Hepatic stellate cell (primary cell): ENCODE measurements around the gene PTPRN2.

ENCODE experiments used
- DNase-seq: peaks from one replicate; pipeline ENCODE4 v3.0.0; 2011; ENCODE audit warnings: low spot score

The PTPRN2 gene

GRCh38 chr7:158137516-158138328, 449.9 kb downstream of the PTPRN2 start:
- no peak for DNase-seq

- DNase-seq: no peak
Measured at GRCh38 chr7:158135931-158136330, 451.7 kb downstream of the PTPRN2 start.

- no peak for DNase-seq
Measured at GRCh38 chr7:158134824-158135223, 452.8 kb downstream of the PTPRN2 start.

GRCh38 chr7:158133515-158134271, 453.9 kb downstream of the PTPRN2 start:
- DNase-seq: no peak

GRCh38 chr7:158133057-158133456, 454.6 kb downstream of the PTPRN2 start:
- DNase-seq: no peak

- no peak for DNase-seq
Measured at GRCh38 chr7:158130023-158130409, 457.6 kb downstream of the PTPRN2 start.

GRCh38 chr7:158129037-158130022, 458.3 kb downstream of the PTPRN2 start:
- no peak for DNase-seq

GRCh38 chr7:158128572-158128971, 459.1 kb downstream of the PTPRN2 start:
- DNase-seq: no peak

GRCh38 chr7:158127241-158127640, 460.4 kb downstream of the PTPRN2 start:
- no peak for DNase-seq

- DNase-seq: no peak
Measured at GRCh38 chr7:158126661-158127060, 461.0 kb downstream of the PTPRN2 start.

GRCh38 chr7:158125721-158126120, 461.9 kb downstream of the PTPRN2 start:
- no peak for DNase-seq

- DNase-seq: no peak
Measured at GRCh38 chr7:158125091-158125490, 462.5 kb downstream of the PTPRN2 start.

GRCh38 chr7:158124671-158125079, 462.9 kb downstream of the PTPRN2 start:
- no peak for DNase-seq

- DNase-seq: no peak
Measured at GRCh38 chr7:158123753-158124152, 463.9 kb downstream of the PTPRN2 start.

GRCh38 chr7:158123214-158123613, 464.4 kb downstream of the PTPRN2 start:
- no peak for DNase-seq

GRCh38 chr7:158121441-158122045, 466.1 kb downstream of the PTPRN2 start:
- DNase-seq: no peak

GRCh38 chr7:158120716-158121115, 466.9 kb downstream of the PTPRN2 start:
- DNase-seq: no peak

GRCh38 chr7:158120316-158120715, 467.3 kb downstream of the PTPRN2 start:
- no peak for DNase-seq

- DNase-seq: no peak
Measured at GRCh38 chr7:158117341-158118222, 470.0 kb downstream of the PTPRN2 start.

- DNase-seq: no peak
Measured at GRCh38 chr7:158116235-158116634, 471.4 kb downstream of the PTPRN2 start.
